K562 (cell line): Measurements from ENCODE around the gene S100A8. TPM values are rescaled to one million over a fixed set of nuclear protein-coding genes. Genes with fewer than 3 reads are reported as not detected.

Source experiments
- CAMTA2 ChIP-seq: fragments of 250-450 bp; sonication (Bioruptor Pico); conservative IDR thresholded peaks from 2 replicates; pipeline ENCODE4 v1.5.1; 2022
- CHD2 ChIP-seq: IDR thresholded peaks from 2 replicates; pipeline ENCODE4 v1.6.1; 2011; ENCODE audit warnings: low read depth, low read length
- CTCFL ChIP-seq: IDR thresholded peaks from 2 replicates; pipeline ENCODE4 v1.6.1; 2011; ENCODE audit warnings: borderline replicate concordance, low read depth, mild to moderate bottlenecking, moderate library complexity, low read length; ENCODE audit not compliant: insufficient read depth, poor library complexity, severe bottlenecking
- DPF2 ChIP-seq: fragments of 450-650 bp; IDR thresholded peaks from 2 replicates; pipeline ENCODE4 v1.6.1; 2016
- EGR1 ChIP-seq: fragments of 450-650 bp; conservative IDR thresholded peaks from 2 replicates; pipeline ENCODE4 v1.6.1; 2017; ENCODE audit warnings: mild to moderate bottlenecking
- PHB2 ChIP-seq: fragments of 450-650 bp; IDR thresholded peaks from 2 replicates; pipeline ENCODE4 v1.6.1; 2017; ENCODE audit warnings: low read depth
- POLR2H ChIP-seq: IDR thresholded peaks from 2 replicates; pipeline ENCODE4 v1.6.1; 2016; ENCODE audit warnings: missing genetic modification characterization, low read depth, mild to moderate bottlenecking, control low read depth, missing compliant biosample characterization, moderate library complexity
- POLR3G ChIP-seq: IDR thresholded peaks from 2 replicates; pipeline ENCODE4 v1.6.1; 2011; ENCODE audit not compliant: insufficient read length, insufficient replicate concordance; ENCODE audit errors: extremely low read depth
- RBM17 ChIP-seq: fragments of 200-400 bp; formaldehyde crosslinking; IDR thresholded peaks from 2 replicates; pipeline ENCODE4 v1.6.1; 2017; ENCODE audit warnings: low read depth, mild to moderate bottlenecking, low read length, borderline replicate concordance
- SETDB1 ChIP-seq: IDR thresholded peaks from one replicate; pipeline ENCODE4 v1.6.1; 2012; ENCODE audit warnings: low read length, control low read depth, inconsistent platforms
- SREBF2 ChIP-seq: sonication (generic); formaldehyde crosslinking; IDR thresholded peaks from 2 replicates; pipeline ENCODE4 v1.4.0; 2020; ENCODE audit warnings: mild to moderate bottlenecking, missing genetic modification reagents
- SRSF9 ChIP-seq: fragments of 200-400 bp; formaldehyde crosslinking; IDR thresholded peaks from 2 replicates; pipeline ENCODE4 v1.6.1; 2017; ENCODE audit warnings: low read depth, low read length, borderline replicate concordance
- ZBTB26 ChIP-seq: fragments of 450-650 bp; formaldehyde crosslinking; IDR thresholded peaks from 2 replicates; pipeline ENCODE4 v1.4.0; 2022; ENCODE audit warnings: missing genetic modification characterization
- ZBTB33 ChIP-seq: sonication (generic); formaldehyde crosslinking; IDR thresholded peaks from 2 replicates; pipeline ENCODE4 v1.8.1; 2023; ENCODE audit warnings: mild to moderate bottlenecking, missing genetic modification reagents
- ZC3H4 ChIP-seq: sonication (generic); formaldehyde crosslinking; IDR thresholded peaks from 2 replicates; pipeline ENCODE4 v1.9.0; 2021; ENCODE audit warnings: missing genetic modification reagents, borderline replicate concordance
- ZNF175 ChIP-seq: fragments of 200-800 bp; sonication (Bioruptor generic); IDR thresholded peaks from 2 replicates; pipeline ENCODE4 v1.6.1; 2016; ENCODE audit warnings: low read depth, mild to moderate bottlenecking, missing genetic modification characterization, missing compliant biosample characterization
- ZNF263 ChIP-seq: sonication (generic); formaldehyde crosslinking; IDR thresholded peaks from 2 replicates; pipeline ENCODE4 v1.8.0; 2022; ENCODE audit warnings: mild to moderate bottlenecking, missing genetic modification reagents, borderline replicate concordance
- polyA plus RNA-seq, 8 experiments: library from polyadenylated mRNA; depleted of rRNA in 4 of 8; stranded (reverse) in 5 of 8; unstranded in 3 of 8; fragments of >200 nt; fragmentation: Nextera tagmentation in 2 of 8; fragmentation: Illumina TruSeq in 1 of 8; extraction: Ambion mirVana in 2 of 8; extraction: Trizol in 1 of 8; gene quantifications; 2 replicates each; pipeline versions ENCODE4 v1.2.1 to v1.2.3, GENCODE V29; 2011 to 2014; ENCODE audit warnings: inconsistent platforms in 1 of 8, missing spikeins in 1 of 8
- total RNA-seq, 7 experiments: library from RNA; depleted of rRNA in 6 of 7; stranded (reverse); fragments of >200 nt in 6 of 7; fragmentation: Illumina TruSeq in 2 of 7; extraction: Trizol in 2 of 7; gene quantifications; 2 replicates each; pipeline versions ENCODE4 v1.2.1 to v1.2.3, GENCODE V29; 2011 to 2021; ENCODE audit warnings: low replicate concordance in 1 of 7
- TF ChIP-seq, protein P1 (sequence below), 2 experiments: fragments of 450-650 bp; IDR thresholded peaks; 2 replicates each; pipeline ENCODE4 v1.6.1; 2018; ENCODE audit warnings: mild to moderate bottlenecking in 2 of 2, low read depth in 1 of 2; ENCODE audit not compliant: partially characterized antibody in 2 of 2

S100A8 gene
- total and polyA plus RNA-seq, 9 of the 15 experiments (the other 6 are each of a cell fraction or from before 2014, with no cell fraction given) = 0.15 to 0.60 TPM; not detected in 7

GRCh38 chr1:153343811-153344717 is 46.8 kb downstream of the S100A8 start (continued):
- no peak for TF ChIP-seq CTCFL
- TF ChIP-seq POLR2H (tag) = no peak
- peak; percentile 94 for TF ChIP-seq EGR1
- TF ChIP-seq PHB2 = peak; percentile 99
- no peak for TF ChIP-seq POLR3G
- TF ChIP-seq ZNF263 = no peak; the same call in 1 of the 2 replicates
- TF ChIP-seq ZBTB33 (CRISPR knock-in tag) = peak; percentile 78
- TF ChIP-seq SRSF9 = no peak
- TF ChIP-seq SREBF2 (CRISPR knock-in tag) = no peak
- TF ChIP-seq ZBTB26 (CRISPR knock-in tag) = no peak
- peak; percentile 99 for TF ChIP-seq ZNF175 (CRISPR knock-in tag)
- TF ChIP-seq, protein P1, sequence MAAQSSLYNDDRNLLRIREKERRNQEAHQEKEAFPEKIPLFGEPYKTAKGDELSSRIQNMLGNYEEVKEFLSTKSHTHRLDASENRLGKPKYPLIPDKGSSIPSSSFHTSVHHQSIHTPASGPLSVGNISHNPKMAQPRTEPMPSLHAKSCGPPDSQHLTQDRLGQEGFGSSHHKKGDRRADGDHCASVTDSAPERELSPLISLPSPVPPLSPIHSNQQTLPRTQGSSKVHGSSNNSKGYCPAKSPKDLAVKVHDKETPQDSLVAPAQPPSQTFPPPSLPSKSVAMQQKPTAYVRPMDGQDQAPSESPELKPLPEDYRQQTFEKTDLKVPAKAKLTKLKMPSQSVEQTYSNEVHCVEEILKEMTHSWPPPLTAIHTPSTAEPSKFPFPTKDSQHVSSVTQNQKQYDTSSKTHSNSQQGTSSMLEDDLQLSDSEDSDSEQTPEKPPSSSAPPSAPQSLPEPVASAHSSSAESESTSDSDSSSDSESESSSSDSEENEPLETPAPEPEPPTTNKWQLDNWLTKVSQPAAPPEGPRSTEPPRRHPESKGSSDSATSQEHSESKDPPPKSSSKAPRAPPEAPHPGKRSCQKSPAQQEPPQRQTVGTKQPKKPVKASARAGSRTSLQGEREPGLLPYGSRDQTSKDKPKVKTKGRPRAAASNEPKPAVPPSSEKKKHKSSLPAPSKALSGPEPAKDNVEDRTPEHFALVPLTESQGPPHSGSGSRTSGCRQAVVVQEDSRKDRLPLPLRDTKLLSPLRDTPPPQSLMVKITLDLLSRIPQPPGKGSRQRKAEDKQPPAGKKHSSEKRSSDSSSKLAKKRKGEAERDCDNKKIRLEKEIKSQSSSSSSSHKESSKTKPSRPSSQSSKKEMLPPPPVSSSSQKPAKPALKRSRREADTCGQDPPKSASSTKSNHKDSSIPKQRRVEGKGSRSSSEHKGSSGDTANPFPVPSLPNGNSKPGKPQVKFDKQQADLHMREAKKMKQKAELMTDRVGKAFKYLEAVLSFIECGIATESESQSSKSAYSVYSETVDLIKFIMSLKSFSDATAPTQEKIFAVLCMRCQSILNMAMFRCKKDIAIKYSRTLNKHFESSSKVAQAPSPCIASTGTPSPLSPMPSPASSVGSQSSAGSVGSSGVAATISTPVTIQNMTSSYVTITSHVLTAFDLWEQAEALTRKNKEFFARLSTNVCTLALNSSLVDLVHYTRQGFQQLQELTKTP (IDR thresholded peaks at IDR 0.05; ENCODE audit: low read depth in 1 of 2, partially characterized antibody in 2 of 2) = peak in 1 of 2 experiments; percentile 97
- peak; percentile 98 for TF ChIP-seq DPF2
- no peak for TF ChIP-seq ZC3H4 (CRISPR knock-in tag)
- TF ChIP-seq SETDB1 = no peak
- TF ChIP-seq CAMTA2 (CRISPR knock-in tag) = no peak
- TF ChIP-seq CHD2 = no peak
- no peak for TF ChIP-seq RBM17
